Endothelial cell of umbilical vein (primary cell): ENCODE results near the gene RARA. TPM values are rescaled to one million over a fixed set of nuclear protein-coding genes. Genes with fewer than 3 reads are reported as not detected.
A peak's percentile ranks its signal among the peaks of the same experiment; 100 is the strongest.

Experiments used
- BruUV-seq: library from RNA; stranded (reverse); fragments of 400-500 nt; replicated peaks from 2 replicates; lab custom pipeline; 2021; lab: Mats Ljungman, UMichigan
- CTCF ChIA-PET: fragments of 300-600, 350-600 bp; sonication (Branson Sonifier 250); formaldehyde crosslinking; loops from one replicate; lab custom pipeline; 2021; ENCODE audit warnings: antibody characterized with exemption, inconsistent platforms; lab: Charles Lee
- POLR2A ChIA-PET: fragments of 300-600, 350-600 bp; sonication (Branson Sonifier 250); formaldehyde crosslinking; loops from one replicate; lab custom pipeline; 2021; ENCODE audit warnings: antibody characterized with exemption, inconsistent platforms; lab: Charles Lee
- DNase-seq: peaks from one replicate; pipeline ENCODE4 v3.0.0-alpha.2; 2011; ENCODE audit warnings: low read depth, low spot score
- FAIRE-seq: peaks from 2 replicates; lab custom pipeline; 2011; peaks lifted over from hg19 to GRCh38; lab: Jason Lieb, UNC
- H2AFZ ChIP-seq: 2 replicates; pipeline ENCODE4 v1.6.0; 2012; ENCODE audit warnings: low read depth, low read length, control low read depth, inconsistent platforms
- H3K27ac ChIP-seq: 2 replicates; pipeline ENCODE4 v1.5.1; 2011; ENCODE audit warnings: low read depth, mild to moderate bottlenecking, control low read depth, low read length, moderate library complexity; ENCODE audit not compliant: insufficient read depth
- H3K27me3 ChIP-seq, 2 experiments: 2 replicates each; pipeline versions ENCODE4 v1.6.0 to v1.6.1; 2011; ENCODE audit warnings: low read length in 2 of 2, mixed read lengths in 1 of 2; ENCODE audit not compliant: control insufficient read depth in 2 of 2, insufficient read depth in 2 of 2
- H3K36me3 ChIP-seq, 2 experiments: 2 replicates in 1 of 2; 3 replicates in 1 of 2; pipeline ENCODE4 v1.5.1; 2011; ENCODE audit warnings: low read length in 2 of 2, mild to moderate bottlenecking in 1 of 2, moderate library complexity in 1 of 2; ENCODE audit not compliant: control insufficient read depth in 2 of 2, insufficient read depth in 2 of 2; ENCODE audit errors: extremely low read depth in 1 of 2
- H3K4me1 ChIP-seq: 3 replicates; pipeline ENCODE4 v1.5.1; 2011; ENCODE audit warnings: mild to moderate bottlenecking, low read length; ENCODE audit not compliant: control insufficient read depth, insufficient read depth; ENCODE audit errors: extremely low read depth
- H3K4me2 ChIP-seq: 2 replicates; pipeline ENCODE4 v1.6.1; 2011; ENCODE audit warnings: low read length, control low read depth, mixed read lengths; ENCODE audit not compliant: insufficient read depth
- H3K4me3 ChIP-seq, 3 experiments: fragments of 200-600 bp in 1 of 3; sonication (generic), shearing (Covaris generic) in 1 of 3; replicated peaks in 1 of 3; 2 replicates each; pipeline ENCODE4 v1.5.1; 2011 to 2016; ENCODE audit warnings: control low read depth in 3 of 3, low read length in 3 of 3, mild to moderate bottlenecking in 2 of 3, inconsistent platforms in 1 of 3, low read depth in 1 of 3, moderate library complexity in 1 of 3; ENCODE audit not compliant: insufficient read depth in 1 of 3
- H3K79me2 ChIP-seq: 2 replicates; pipeline ENCODE4 v1.6.0; 2012; ENCODE audit warnings: low read length, inconsistent platforms; ENCODE audit not compliant: control insufficient read depth, insufficient read depth
- H3K9ac ChIP-seq: replicated peaks from 2 replicates; pipeline ENCODE3; 2011; ENCODE audit warnings: low read length, control low read depth; ENCODE audit not compliant: insufficient read depth; ENCODE audit errors: extremely low read depth
- H3K9me1 ChIP-seq: replicated peaks from 3 replicates; pipeline ENCODE4 v1.6.0; 2011; ENCODE audit warnings: mild to moderate bottlenecking, low read length; ENCODE audit not compliant: control insufficient read depth, insufficient read depth; ENCODE audit errors: extremely low read depth
- H3K9me3 ChIP-seq: replicated peaks from 2 replicates; pipeline ENCODE4 v1.5.1; 2012; ENCODE audit warnings: low read length, inconsistent platforms; ENCODE audit not compliant: control insufficient read depth, insufficient read depth
- H4K20me1 ChIP-seq: replicated peaks from 2 replicates; pipeline ENCODE3; 2011; ENCODE audit warnings: mild to moderate bottlenecking, low read length; ENCODE audit not compliant: control insufficient read depth, insufficient read depth; ENCODE audit errors: extremely low read depth
- EZH2 ChIP-seq: IDR thresholded peaks from 2 replicates; pipeline ENCODE4 v1.6.1; 2012; ENCODE audit warnings: borderline replicate concordance, low read depth, mild to moderate bottlenecking, moderate library complexity, low read length, inconsistent platforms; ENCODE audit not compliant: severe bottlenecking
- FOS ChIP-seq: IDR thresholded peaks from 2 replicates; pipeline ENCODE4 v1.6.1; 2011; ENCODE audit warnings: mild to moderate bottlenecking, low read length, moderate library complexity, borderline replicate concordance; ENCODE audit not compliant: insufficient read depth
- GATA2 ChIP-seq: IDR thresholded peaks from 2 replicates; pipeline ENCODE4 v1.7.0; 2011; ENCODE audit warnings: low read depth, mild to moderate bottlenecking, moderate library complexity, mixed read lengths, low read length; ENCODE audit not compliant: insufficient read length, insufficient read depth
- JUN ChIP-seq: IDR thresholded peaks from 2 replicates; pipeline ENCODE4 v1.6.1; 2011; ENCODE audit warnings: borderline replicate concordance, low read depth; ENCODE audit not compliant: insufficient read length, insufficient read depth
- MYC ChIP-seq: IDR thresholded peaks from one replicate; pipeline ENCODE4 v1.6.1; 2011; ENCODE audit warnings: mild to moderate bottlenecking, low read depth, low read length
- POLR2A ChIP-seq: IDR thresholded peaks from 2 replicates; pipeline ENCODE4 v1.6.1; 2012; ENCODE audit warnings: low read depth, mild to moderate bottlenecking, control low read depth, low read length
- POLR2AphosphoS5 ChIP-seq: IDR thresholded peaks from 2 replicates; pipeline ENCODE4 v1.6.1; 2012; ENCODE audit warnings: low read depth, mild to moderate bottlenecking, control low read depth, low read length, moderate library complexity; ENCODE audit not compliant: insufficient read depth
- dilution Hi-C: fragments of 300-500 bp; cut with MboI; formaldehyde crosslinking; loops from one replicate; pipeline ENCODE4 v1.15.0; 2019; ENCODE audit warnings: low sequenced_read_pairs; ENCODE audit not compliant: extremely low pct_ligation_motif_present
- intact Hi-C: fragments of 100-400 bp; cut with micrococcal nuclease; formaldehyde crosslinking; loops from one replicate; pipeline ENCODE4 v1.10.0; 2022
- polyA plus RNA-seq, 4 experiments: library from polyadenylated mRNA; depleted of rRNA in 3 of 4; stranded (reverse) in 3 of 4; unstranded in 1 of 4; fragments of >200 nt; gene quantifications; 2 replicates each; pipeline versions ENCODE4 v1.2.1 to v1.2.3, GENCODE V29; 2011 to 2012; ENCODE audit warnings: missing spikeins in 1 of 4
- total RNA-seq: library from RNA; stranded (reverse); gene quantifications from 2 replicates; pipeline ENCODE4 v1.2.3, GENCODE V29; 2021
- TF ChIP-seq, protein P1 (sequence below): IDR thresholded peaks from 2 replicates; pipeline ENCODE4 v1.6.1; 2011; ENCODE audit not compliant: insufficient read depth, insufficient read length
- TF ChIP-seq, protein P2 (sequence below), 2 donors: IDR thresholded peaks; 1 replicate in 1 of 2; 2 replicates in 1 of 2; pipeline ENCODE4 v1.5.1; 2011; ENCODE audit warnings: low read length in 2 of 2, mild to moderate bottlenecking in 2 of 2, moderate library complexity in 2 of 2, control low read depth in 1 of 2, inconsistent platforms in 1 of 2, low read depth in 1 of 2; ENCODE audit not compliant: insufficient read depth in 1 of 2; ENCODE audit errors: extremely low read depth in 1 of 2

Gene RARA
- total and polyA plus RNA-seq, 2 donors (not counting 3 experiments of a cell fraction or from before 2014, with no cell fraction given), result 11.9 to 37.8 TPM

DNA sequence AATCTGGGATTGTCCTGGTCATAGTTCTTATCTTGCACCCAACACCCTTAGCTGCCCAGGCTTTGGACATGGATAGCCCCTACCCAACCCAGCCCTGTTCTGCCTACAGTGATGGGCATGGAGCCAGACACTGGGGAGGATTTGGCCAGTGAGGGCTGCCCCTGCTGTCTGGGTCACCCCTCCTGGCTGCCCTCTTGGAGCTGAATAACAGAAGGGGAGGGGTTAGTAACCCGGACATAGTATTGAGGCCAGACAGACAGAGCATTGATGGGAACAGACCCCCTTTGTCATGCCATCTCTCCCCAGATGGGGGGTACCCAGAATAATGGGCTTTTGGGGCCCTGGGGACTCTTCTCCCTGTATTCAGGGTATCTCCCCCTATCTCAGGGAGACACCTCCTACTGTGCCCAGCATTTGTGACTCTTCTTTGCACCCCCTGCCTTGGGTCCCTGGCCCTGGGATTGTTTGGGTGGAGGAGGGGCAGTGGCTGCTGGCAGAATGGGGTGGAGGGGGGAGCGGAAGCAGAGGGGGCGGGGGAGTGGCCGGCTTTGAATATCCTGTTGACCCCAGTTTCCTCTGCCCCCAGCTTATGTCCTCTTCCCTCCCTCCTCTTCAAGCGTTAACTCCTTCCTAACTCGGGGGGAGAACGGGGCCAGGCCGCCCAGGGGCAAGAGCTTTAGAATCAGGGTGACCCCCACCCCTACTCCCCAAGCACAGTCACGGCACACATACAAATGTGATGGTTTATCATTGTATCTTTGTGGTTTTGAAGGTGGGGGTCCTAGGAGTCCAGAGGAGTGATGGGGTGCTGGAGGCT lies 38.5 kb downstream of the RARA start:
- H3K36me3 ChIP-seq, result peaks cover 2 to 30% of the 10 kb centered on the region in 2 experiments
- dilution Hi-C loops, result no loop called here
- peaks cover 69% of the 10 kb centered on the region for H3K4me1 ChIP-seq
- peak overlapping the region; percentile 37 for H3K4me2 ChIP-seq
- H3K27ac ChIP-seq, result peak overlapping the region; percentile 63
- H3K4me3 ChIP-seq, result no peak overlapping the region
- POLR2A ChIA-PET, result no interaction called here
- no TSS peak for BruUV-seq
- no peaks in the 10 kb centered on the region for H3K9me1 ChIP-seq
- H3K27me3 ChIP-seq, result no peaks in the 10 kb centered on the region
- CTCF ChIA-PET, result interaction anchor here (1.1 to 18.3 kb wide), 7 partner anchors 14 to 188 kb away, joined by 3 to 530 read pairs (median 3); partner anchors contain the start of genes RARA, TOP2A and WIPF2
- peak; percentile 88 for FAIRE-seq
- H4K20me1 ChIP-seq, result no peaks in the 10 kb centered on the region
- no peak overlapping the region for H2AFZ ChIP-seq
- H3K9ac ChIP-seq, result peak overlapping the region; percentile 0
- intact Hi-C loops, result loop anchor here (5.0 kb wide), 1 partner anchor 130 kb away; the partner anchor contains the start of gene WIPF2
- no peak for TF ChIP-seq GATA2
- no peak for TF ChIP-seq FOS
- TF ChIP-seq, protein P1, sequence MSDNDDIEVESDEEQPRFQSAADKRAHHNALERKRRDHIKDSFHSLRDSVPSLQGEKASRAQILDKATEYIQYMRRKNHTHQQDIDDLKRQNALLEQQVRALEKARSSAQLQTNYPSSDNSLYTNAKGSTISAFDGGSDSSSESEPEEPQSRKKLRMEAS, result no peak
- no peak for TF ChIP-seq EZH2
- TF ChIP-seq, protein P2, sequence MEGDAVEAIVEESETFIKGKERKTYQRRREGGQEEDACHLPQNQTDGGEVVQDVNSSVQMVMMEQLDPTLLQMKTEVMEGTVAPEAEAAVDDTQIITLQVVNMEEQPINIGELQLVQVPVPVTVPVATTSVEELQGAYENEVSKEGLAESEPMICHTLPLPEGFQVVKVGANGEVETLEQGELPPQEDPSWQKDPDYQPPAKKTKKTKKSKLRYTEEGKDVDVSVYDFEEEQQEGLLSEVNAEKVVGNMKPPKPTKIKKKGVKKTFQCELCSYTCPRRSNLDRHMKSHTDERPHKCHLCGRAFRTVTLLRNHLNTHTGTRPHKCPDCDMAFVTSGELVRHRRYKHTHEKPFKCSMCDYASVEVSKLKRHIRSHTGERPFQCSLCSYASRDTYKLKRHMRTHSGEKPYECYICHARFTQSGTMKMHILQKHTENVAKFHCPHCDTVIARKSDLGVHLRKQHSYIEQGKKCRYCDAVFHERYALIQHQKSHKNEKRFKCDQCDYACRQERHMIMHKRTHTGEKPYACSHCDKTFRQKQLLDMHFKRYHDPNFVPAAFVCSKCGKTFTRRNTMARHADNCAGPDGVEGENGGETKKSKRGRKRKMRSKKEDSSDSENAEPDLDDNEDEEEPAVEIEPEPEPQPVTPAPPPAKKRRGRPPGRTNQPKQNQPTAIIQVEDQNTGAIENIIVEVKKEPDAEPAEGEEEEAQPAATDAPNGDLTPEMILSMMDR (IDR thresholded peaks at IDR 0.05; ENCODE audit: extremely low read depth in 1 of 2, insufficient read depth in 1 of 2, low read depth in 1 of 2, low read length in 2 of 2), result no peak
- TF ChIP-seq POLR2AphosphoS5, result peak; percentile 10
- TF ChIP-seq JUN, result no peak
- peak; percentile 45 for TF ChIP-seq POLR2A
- no peak for TF ChIP-seq MYC
- peak; percentile 32 for DNase-seq
- peaks cover 73% of the 10 kb centered on the region for H3K79me2 ChIP-seq
- no peaks in the 10 kb centered on the region for H3K9me3 ChIP-seq
